GM21526 (cell line): ENCODE results near the gene CBLL2.
"Not testable (repeated sequence)": the region's sequence is repeated elsewhere in the genome, so short reads cannot be mapped to it uniquely, and the experiment has no call there.

ENCODE experiments used
- ATAC-seq: cut with Tn5 transposase; IDR thresholded peaks from one replicate; pipeline ENCODE4 v1.9.1; 2021; ENCODE audit warnings: moderate library complexity; ENCODE audit not compliant: unreplicated experiment, low FRiP score

The CBLL2 gene

GRCh38 chrX:22272613-22273012, at the start of gene CBLL2:
TSS of gene CBLL2 (plus strand) at chrX:22272913. CDS start at chrX:22272992, 79 bp downstream.
- no peak for ATAC-seq

- ATAC-seq: no peak
Observed at GRCh38 chrX:22234380-22234779, 38.3 kb upstream of the CBLL2 start.

GRCh38 chrX:22237479-22237878, 35.2 kb upstream of the CBLL2 start:
- no peak for ATAC-seq

- ATAC-seq: no peak
Observed at GRCh38 chrX:22246620-22247019, 26.1 kb upstream of the CBLL2 start.

GRCh38 chrX:22247169-22247568, 25.5 kb upstream of the CBLL2 start:
- no peak for ATAC-seq

- ATAC-seq: no peak
Observed at GRCh38 chrX:22248401-22248800, 24.3 kb upstream of the CBLL2 start.

GRCh38 chrX:22249371-22249770, 23.3 kb upstream of the CBLL2 start:
- ATAC-seq: no peak

GRCh38 chrX:22268706-22269105, 4.0 kb upstream of the CBLL2 start:
- ATAC-seq: no peak

- no peak for ATAC-seq
Observed at GRCh38 chrX:22273714-22274317, 1.1 kb downstream of the CBLL2 start.

- no peak for ATAC-seq
Observed at GRCh38 chrX:22276781-22277180, 4.1 kb downstream of the CBLL2 start.

GRCh38 chrX:22278375-22278774, 5.7 kb downstream of the CBLL2 start:
- ATAC-seq: no peak

GRCh38 chrX:22289209-22289608, 16.5 kb downstream of the CBLL2 start:
- not testable (repeated sequence) for ATAC-seq

GRCh38 chrX:22296871-22297270, 24.2 kb downstream of the CBLL2 start:
- no peak for ATAC-seq

GRCh38 chrX:22300130-22300529, 27.4 kb downstream of the CBLL2 start:
- ATAC-seq: peak; percentile 72

GRCh38 chrX:22310779-22311178, 38.1 kb downstream of the CBLL2 start:
- no peak for ATAC-seq

GRCh38 chrX:22313766-22314165, 41.1 kb downstream of the CBLL2 start:
- no peak for ATAC-seq

GRCh38 chrX:22314211-22314610, 41.5 kb downstream of the CBLL2 start:
- no peak for ATAC-seq

- no peak for ATAC-seq
Observed at GRCh38 chrX:22314692-22315091, 42.0 kb downstream of the CBLL2 start.

GRCh38 chrX:22315151-22315550, 42.4 kb downstream of the CBLL2 start:
- no peak for ATAC-seq

- no peak for ATAC-seq
Observed at GRCh38 chrX:22320236-22320873, 47.6 kb downstream of the CBLL2 start.

GRCh38 chrX:22323541-22323940, 50.8 kb downstream of the CBLL2 start:
- ATAC-seq: no peak
